ENCODE measurements around the gene VMAC.
"Not testable (repeated sequence)": the region's sequence is repeated elsewhere in the genome, so short reads cannot be mapped to it uniquely, and the experiment has no call there.

Gene VMAC

GRCh38 chr19:5904352-5905113 lies at the start of gene VMAC:
TSS of gene VMAC (plus strand) at chr19:5904872. CDS start at chr19:5904891, 19 bp downstream.
- DNase-seq (ENCODE audit: low spot score), result peak; percentile 99

- not testable (repeated sequence) for DNase-seq (ENCODE audit: low spot score)
Observed at GRCh38 chr19:5855151-5855550, 49.5 kb upstream of the VMAC start.

GRCh38 chr19:5857203-5858081 lies 47.2 kb upstream of the VMAC start:
- DNase-seq (ENCODE audit: low spot score), result no peak

- no peak for DNase-seq (ENCODE audit: low spot score)
Observed at GRCh38 chr19:5863030-5863665, 41.5 kb upstream of the VMAC start.

- DNase-seq (ENCODE audit: low spot score), result no peak
Observed at GRCh38 chr19:5864013-5864720, 40.5 kb upstream of the VMAC start.

- no peak for DNase-seq (ENCODE audit: low spot score)
Observed at GRCh38 chr19:5864725-5865486, 39.8 kb upstream of the VMAC start.

- no peak for DNase-seq (ENCODE audit: low spot score)
Observed at GRCh38 chr19:5865772-5866171, 38.9 kb upstream of the VMAC start.

GRCh38 chr19:5867201-5868136 lies 37.2 kb upstream of the VMAC start:
- DNase-seq (ENCODE audit: low spot score), result no peak

GRCh38 chr19:5870986-5871394 lies 33.7 kb upstream of the VMAC start:
- no peak for DNase-seq (ENCODE audit: low spot score)

GRCh38 chr19:5873617-5874199 lies 31.0 kb upstream of the VMAC start:
- DNase-seq (ENCODE audit: low spot score), result no peak

- DNase-seq (ENCODE audit: low spot score), result peak; percentile 63
Observed at GRCh38 chr19:5874496-5874895, 30.2 kb upstream of the VMAC start.

- no peak for DNase-seq (ENCODE audit: low spot score)
Observed at GRCh38 chr19:5877427-5877826, 27.2 kb upstream of the VMAC start.

GRCh38 chr19:5877882-5878281 lies 26.8 kb upstream of the VMAC start:
- no peak for DNase-seq (ENCODE audit: low spot score)

GRCh38 chr19:5880196-5880595 lies 24.5 kb upstream of the VMAC start:
- no peak for DNase-seq (ENCODE audit: low spot score)

- peak; percentile 77 for DNase-seq (ENCODE audit: low spot score)
Observed at GRCh38 chr19:5880604-5881078, 24.0 kb upstream of the VMAC start.

- no peak for DNase-seq (ENCODE audit: low spot score)
Observed at GRCh38 chr19:5881543-5882299, 23.0 kb upstream of the VMAC start.

- DNase-seq (ENCODE audit: low spot score), result no peak
Observed at GRCh38 chr19:5882421-5882968, 22.2 kb upstream of the VMAC start.

- not testable (repeated sequence) for DNase-seq (ENCODE audit: low spot score)
Observed at GRCh38 chr19:5883157-5883873, 21.4 kb upstream of the VMAC start.
